ENCODE measurements around the gene ENSA.

DNA sequence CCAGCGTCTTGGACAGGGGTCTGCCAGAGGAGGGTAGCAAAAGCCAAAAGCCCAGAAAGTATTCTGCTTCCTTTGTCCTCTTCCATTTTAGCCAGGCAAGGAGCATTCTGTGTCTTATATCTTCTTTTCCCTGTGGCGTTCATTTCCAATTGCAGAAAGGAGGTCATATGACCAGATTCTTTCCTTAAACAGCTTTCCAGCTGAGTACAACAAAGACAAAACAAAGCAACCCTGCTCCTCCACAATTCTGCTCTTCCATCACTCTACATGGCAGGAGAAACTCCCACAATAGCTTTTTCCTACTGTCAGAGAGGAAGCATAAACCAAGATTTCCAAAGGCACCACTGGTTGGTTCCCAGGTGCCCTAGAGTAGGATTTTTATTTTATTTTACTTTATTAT, 19.7 kb downstream of the ENSA start:
- no peak for TF ChIP-seq CTCF (conservative IDR thresholded peaks at IDR 0.05; ENCODE audit: low read length)
- no peak for TF ChIP-seq EZH2phosphoT487 (IDR thresholded peaks at IDR 0.05; ENCODE audit: borderline replicate concordance)

Measured in Loucy (cell line).